NCI-H524 treated with DMSO at 0.1 percent for 48 hours (cell line): ENCODE data around the gene HRCT1.
"Not testable (repeated sequence)": the region's sequence is repeated elsewhere in the genome, so short reads cannot be mapped to it uniquely, and the experiment has no call there.

Source experiments
- DNase-seq: peaks from one replicate; lab custom pipeline; 2025; lab: John Stamatoyannopoulos, UW

HRCT1 gene

GRCh38 chr9:35919212-35920008 is 13.4 kb downstream of the HRCT1 start:
- DNase-seq: no peak

- DNase-seq: no peak
These were observed 14.1 kb downstream of the HRCT1 start for GRCh38 chr9:35920051-35920620.

GRCh38 chr9:35923598-35923926 is 17.6 kb downstream of the HRCT1 start:
- DNase-seq: no peak

- no peak for DNase-seq
These were observed 18.1 kb downstream of the HRCT1 start for GRCh38 chr9:35923927-35924763.

GRCh38 chr9:35928591-35929452 is 22.8 kb downstream of the HRCT1 start:
- DNase-seq: no peak

DNA sequence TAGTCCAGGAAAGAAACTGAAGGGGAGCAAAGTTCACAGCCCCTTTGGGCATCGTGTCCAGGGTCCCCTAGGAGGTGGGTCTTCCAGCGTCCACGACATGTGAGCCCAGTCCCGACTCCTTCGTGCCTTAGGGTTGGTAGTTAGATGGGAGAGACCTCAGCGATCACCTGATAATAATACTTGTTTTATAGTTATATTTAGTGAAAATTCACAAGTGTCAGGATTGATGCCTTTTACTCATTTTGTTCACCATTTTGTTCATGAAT is 23.4 kb downstream of the HRCT1 start:
- no peak for DNase-seq

GRCh38 chr9:35930521-35930920 is 24.5 kb downstream of the HRCT1 start:
- DNase-seq: no peak

- no peak for DNase-seq
These were observed 25.0 kb downstream of the HRCT1 start for GRCh38 chr9:35930989-35931388.

DNA sequence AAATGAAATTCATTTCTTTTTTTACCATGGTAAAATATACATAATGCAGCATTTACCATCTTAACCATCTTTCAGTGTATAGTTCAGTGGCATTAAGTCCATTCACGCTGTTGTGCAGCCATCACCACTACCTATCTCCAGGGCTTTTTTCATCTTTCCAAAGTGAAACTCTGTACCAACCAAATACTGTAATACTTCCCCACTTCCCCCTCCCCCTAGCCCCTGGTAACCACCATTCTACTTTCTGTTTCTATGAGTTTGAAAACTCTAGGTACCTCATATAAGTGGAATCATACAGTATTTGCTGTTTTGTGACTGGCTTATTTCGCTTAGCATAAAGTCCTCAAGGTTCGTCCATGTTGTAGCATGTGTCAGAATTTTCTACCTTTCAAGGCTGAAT is 26.7 kb downstream of the HRCT1 start:
- no peak for DNase-seq

- DNase-seq: no peak
These were observed 27.6 kb downstream of the HRCT1 start for GRCh38 chr9:35933550-35934067.

DNA sequence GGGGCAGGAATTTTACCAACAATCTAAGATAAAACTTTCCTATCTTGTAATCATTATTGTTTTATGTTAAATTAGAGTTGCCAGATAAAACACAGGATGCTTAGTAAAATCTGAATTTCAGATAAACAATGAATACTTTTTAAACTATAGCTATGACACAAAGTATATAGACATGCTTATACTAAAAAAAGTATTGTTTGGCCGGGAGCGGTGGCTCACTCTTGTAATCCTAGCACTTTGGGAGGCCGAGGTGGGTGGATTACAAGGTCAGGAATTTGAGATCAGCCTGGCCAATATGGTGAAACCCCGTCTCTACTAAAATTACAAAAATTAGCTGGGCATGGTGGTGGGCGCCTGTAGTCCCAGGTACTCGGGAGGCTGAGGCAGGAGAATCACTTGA is 28.1 kb downstream of the HRCT1 start:
- not testable (repeated sequence) for DNase-seq

GRCh38 chr9:35935261-35935660 is 29.3 kb downstream of the HRCT1 start:
- DNase-seq: no peak

- DNase-seq: no peak
These were observed 29.9 kb downstream of the HRCT1 start for GRCh38 chr9:35935755-35936509.

DNA sequence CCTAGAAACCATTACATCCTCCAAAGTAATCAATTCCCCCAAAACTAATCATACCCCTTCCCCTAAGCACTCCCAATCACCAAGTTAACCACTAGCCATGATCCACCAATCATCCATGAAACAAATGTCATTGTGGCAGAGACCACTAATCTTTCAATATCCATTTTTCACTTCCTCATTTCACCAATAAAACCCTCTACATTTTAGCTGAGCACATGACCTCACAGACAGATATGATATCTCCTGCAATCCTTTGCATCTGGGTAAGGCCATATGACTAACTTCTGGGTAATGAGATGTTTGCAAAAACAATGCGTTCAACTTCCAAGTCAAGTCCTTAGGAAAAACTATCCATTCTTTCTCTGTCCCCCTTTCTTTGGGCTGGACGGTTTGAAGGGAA is 31.2 kb downstream of the HRCT1 start:
- no peak for DNase-seq

- no peak for DNase-seq
These were observed 32.7 kb downstream of the HRCT1 start for GRCh38 chr9:35938474-35939356.

DNA sequence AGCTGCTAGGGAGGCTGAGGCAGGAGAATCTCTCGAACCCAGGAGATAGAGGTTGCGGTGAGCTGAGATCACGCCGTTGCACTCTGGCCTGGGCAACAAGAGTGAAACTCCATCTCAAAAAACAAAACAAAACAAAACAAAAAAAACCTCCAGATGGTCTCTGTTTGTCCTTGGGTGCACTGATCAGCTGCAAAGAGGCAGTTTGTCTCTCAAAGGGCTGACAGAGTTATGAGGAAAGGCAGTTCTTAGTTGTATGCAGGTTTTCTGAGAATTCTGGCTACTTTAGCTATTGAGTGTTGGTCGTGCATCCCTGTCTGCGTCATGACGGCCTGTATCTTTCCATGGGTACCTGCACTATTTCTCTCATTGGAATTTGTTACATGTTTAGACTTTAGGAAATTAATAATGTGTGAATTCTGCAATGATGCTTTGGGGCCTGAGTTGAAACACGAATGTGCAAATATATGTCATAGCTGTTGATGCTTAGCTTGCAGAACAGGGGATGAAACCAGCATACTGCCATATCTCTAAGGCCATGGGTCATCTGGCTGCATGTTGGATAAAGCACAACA is 33.8 kb downstream of the HRCT1 start:
- no peak for DNase-seq

GRCh38 chr9:35940458-35941407 is 34.7 kb downstream of the HRCT1 start:
- no peak for DNase-seq

DNA sequence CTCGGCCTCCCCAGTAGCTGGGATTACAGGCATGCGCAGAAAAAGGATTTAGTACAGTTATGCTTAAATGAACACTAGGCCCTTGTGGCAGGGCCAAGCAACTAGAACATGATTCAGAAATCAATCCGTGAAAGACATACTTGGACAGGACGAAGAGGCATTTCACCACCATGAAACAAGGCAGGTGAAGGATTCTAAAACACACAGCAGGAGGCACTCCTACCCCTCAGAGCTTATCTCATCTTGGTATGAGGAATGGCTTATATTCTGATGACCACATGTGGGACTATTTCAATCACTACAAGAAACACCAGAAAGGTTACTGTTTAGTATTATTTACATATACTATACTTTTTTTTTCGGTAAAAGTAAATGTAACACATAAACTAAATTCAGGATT is 36.3 kb downstream of the HRCT1 start:
- DNase-seq: no peak

DNA sequence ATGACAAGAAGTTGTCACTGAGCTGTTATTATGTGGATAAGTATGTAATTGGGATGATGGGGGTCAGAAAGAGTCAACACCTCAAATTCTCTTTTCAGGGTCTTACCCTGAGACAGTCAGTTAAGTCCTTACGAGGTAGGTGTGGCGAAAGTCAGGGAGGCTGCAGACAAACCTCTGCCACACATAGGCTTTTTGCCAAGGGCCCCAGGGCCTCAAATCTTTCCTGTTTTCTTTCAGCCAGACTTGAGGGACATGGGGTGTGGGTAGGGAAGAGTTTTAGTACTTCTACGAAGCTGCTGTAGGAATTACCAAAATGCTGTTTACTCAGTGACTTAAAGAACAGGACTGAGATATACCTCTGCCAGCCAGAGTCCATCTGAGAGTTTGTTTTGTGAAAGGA is 38.2 kb downstream of the HRCT1 start:
- DNase-seq: no peak
